ENCODE data around the gene L3MBTL1.

L3MBTL1 gene

DNA sequence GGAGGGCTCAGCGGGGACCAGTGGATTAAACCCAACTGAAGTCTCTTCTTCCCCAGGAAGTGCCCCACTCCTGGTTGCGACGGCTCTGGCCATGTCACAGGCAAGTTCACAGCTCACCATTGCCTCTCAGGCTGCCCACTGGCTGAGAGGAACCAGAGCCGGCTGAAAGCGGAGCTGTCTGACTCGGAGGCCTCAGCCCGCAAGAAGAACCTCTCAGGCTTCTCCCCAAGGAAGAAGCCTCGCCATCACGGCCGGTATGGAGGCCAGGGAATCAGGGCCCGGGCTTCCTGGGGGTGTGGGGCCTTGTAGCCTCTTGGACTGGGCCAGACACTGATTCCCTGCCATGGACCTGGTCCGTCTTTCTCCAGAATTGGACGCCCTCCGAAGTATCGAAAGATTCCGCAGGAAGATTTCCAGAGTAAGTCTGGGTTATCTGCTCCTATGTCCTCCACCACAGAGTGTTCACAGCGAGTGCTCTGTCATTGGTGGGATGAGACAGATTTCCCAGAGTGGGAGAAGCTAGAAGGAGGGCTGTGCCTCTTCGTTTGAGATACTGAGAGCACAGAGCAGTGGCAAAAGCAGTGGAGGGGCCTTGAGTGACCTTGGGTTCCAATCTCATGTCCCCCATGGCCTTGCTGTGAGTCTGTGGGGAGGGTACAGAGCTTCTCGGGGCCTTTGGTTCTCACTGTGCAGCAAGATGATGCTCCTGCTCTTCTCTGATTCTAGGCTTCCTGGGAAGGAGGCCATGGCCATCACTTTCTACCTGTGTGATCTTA lies 28.7 kb downstream of the L3MBTL1 start:
- H2AFZ ChIP-seq (ENCODE audit: low read length) = no peak overlapping the region
- H3K79me2 ChIP-seq (ENCODE audit: insufficient read depth, low read length) = no peaks in the 10 kb centered on the region
- no peaks in the 10 kb centered on the region for H3K27me3 ChIP-seq (ENCODE audit: insufficient read depth, low read length, poor library complexity, severe bottlenecking)
- no peak for TF ChIP-seq CTCF (conservative IDR thresholded peaks at IDR 0.05; ENCODE audit: low read length)
- TF ChIP-seq EZH2phosphoT487 (IDR thresholded peaks at IDR 0.05; ENCODE audit: borderline replicate concordance) = no peak
- H3K9ac ChIP-seq (ENCODE audit: low read depth, low read length, poor library complexity, severe bottlenecking) = no peak overlapping the region
- H3K9me2 ChIP-seq (replicated peaks; ENCODE audit: low read depth, low read length) = no peaks in the 10 kb centered on the region
- H3K9me3 ChIP-seq (ENCODE audit: insufficient read depth, low read depth, low read length) = no peaks in the 10 kb centered on the region
- no peaks in the 10 kb centered on the region for H4K20me1 ChIP-seq (ENCODE audit: insufficient read depth, low read length, poor library complexity, severe bottlenecking)
- no peak overlapping the region for H3K4me2 ChIP-seq (ENCODE audit: low read depth, low read length, poor library complexity, severe bottlenecking)
- H3K4me3 ChIP-seq (ENCODE audit: low read length, poor library complexity, severe bottlenecking) = no peak overlapping the region
- no peaks in the 10 kb centered on the region for H3F3A ChIP-seq (ENCODE audit: low read depth)
- no peaks in the 10 kb centered on the region; the same call in 1 of the 2 replicates for H3K36me3 ChIP-seq (ENCODE audit: insufficient read depth, low read length)
- no peaks in the 10 kb centered on the region for H3K4me1 ChIP-seq (ENCODE audit: insufficient read depth, low read length, poor library complexity, severe bottlenecking)

DNA sequence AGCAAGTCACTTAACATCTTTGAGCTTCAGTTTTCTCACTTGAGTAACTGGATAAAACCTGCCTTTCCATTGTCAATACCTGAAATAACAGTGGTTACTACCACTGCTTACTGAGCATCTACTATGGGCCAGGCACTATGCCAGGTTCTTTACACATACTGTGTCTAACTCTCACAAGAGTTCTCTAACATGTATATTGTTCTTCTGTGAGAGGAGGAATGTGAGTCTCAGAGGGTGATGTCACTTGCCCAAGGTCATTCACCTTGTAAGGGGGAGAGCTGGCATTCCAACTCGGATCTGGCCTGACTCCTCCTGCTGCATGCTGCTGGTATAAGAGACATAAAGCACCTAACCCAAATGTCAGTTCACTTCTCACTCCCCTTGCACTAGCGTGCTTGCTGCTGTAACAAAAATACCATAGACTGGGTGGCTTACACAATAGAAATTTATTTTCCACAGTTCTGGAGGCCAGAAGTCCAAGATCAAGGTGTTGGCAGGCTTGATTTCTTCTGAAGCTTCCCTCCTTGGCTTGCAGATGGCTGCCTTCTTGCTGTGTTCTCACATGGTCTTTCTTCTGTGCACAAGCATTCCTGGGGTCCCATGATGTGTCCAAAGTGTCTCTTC lies 29.4 kb downstream of the L3MBTL1 start:
- no peak overlapping the region for H2AFZ ChIP-seq (ENCODE audit: low read length)
- H3F3A ChIP-seq (ENCODE audit: low read depth) = no peaks in the 10 kb centered on the region
- H3K36me3 ChIP-seq (ENCODE audit: insufficient read depth, low read length) = no peaks in the 10 kb centered on the region; the same call in 1 of the 2 replicates
- H3K4me2 ChIP-seq (ENCODE audit: low read depth, low read length, poor library complexity, severe bottlenecking) = no peak overlapping the region
- no peaks in the 10 kb centered on the region for H3K4me1 ChIP-seq (ENCODE audit: insufficient read depth, low read length, poor library complexity, severe bottlenecking)
- no peaks in the 10 kb centered on the region for H3K79me2 ChIP-seq (ENCODE audit: insufficient read depth, low read length)
- TF ChIP-seq EZH2phosphoT487 (IDR thresholded peaks at IDR 0.05; ENCODE audit: borderline replicate concordance) (no peak), CTCF (conservative IDR thresholded peaks at IDR 0.05; ENCODE audit: low read length) (no peak)
- H3K9me3 ChIP-seq (ENCODE audit: insufficient read depth, low read depth, low read length) = no peaks in the 10 kb centered on the region
- H3K9me2 ChIP-seq (replicated peaks; ENCODE audit: low read depth, low read length) = no peaks in the 10 kb centered on the region
- no peak overlapping the region for H3K9ac ChIP-seq (ENCODE audit: low read depth, low read length, poor library complexity, severe bottlenecking)
- no peak overlapping the region for H3K4me3 ChIP-seq (ENCODE audit: low read length, poor library complexity, severe bottlenecking)
- no peaks in the 10 kb centered on the region for H4K20me1 ChIP-seq (ENCODE audit: insufficient read depth, low read length, poor library complexity, severe bottlenecking)
- H3K27me3 ChIP-seq (ENCODE audit: insufficient read depth, low read length, poor library complexity, severe bottlenecking) = no peaks in the 10 kb centered on the region

DNA sequence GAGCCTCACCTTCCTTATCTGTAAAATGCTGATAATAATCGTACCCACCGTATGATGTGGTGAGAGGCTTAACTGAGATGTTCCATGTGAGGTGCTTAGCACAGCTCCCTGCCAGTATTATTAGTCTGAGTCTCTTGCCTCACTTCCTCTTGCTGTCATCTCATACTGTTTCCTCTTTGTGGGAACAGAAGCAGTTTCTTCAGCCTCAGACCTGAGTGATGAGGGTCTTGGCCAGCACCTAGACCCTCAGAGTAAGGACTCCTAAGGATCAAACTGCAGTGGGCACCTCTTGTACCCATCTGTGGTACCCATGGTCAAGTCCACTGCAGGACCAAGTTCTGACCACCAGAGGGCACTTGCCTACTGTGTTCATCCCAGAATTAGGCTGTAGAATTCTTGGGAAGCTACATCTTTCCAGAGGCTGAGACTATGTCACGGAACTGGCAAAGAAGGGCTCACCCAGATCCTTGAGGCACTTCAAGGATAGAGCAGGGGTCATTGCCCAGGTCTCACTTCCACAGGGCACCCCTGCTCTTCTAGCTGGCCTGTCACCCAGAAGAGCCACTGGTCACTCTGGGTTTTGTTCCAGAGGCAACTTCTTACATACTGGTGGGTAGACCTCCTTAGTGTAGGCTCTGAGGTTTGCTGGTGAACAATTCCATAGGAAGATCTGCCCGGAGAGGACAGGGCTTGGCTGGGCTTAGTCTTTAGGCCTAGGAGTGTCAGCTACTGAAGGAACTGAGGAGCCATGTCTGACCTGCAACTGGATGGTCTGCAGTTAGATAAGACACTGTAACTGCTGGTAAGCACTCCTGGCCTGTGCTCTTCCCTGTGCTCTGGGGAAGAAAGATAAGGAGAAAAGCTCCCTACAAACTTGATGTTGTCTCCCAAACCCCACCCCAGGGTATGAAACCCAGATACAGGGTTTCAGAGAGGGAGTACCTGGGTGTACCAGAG lies 30.7 kb downstream of the L3MBTL1 start:
- Histone ChIP-seq H3K79me2 (ENCODE audit: insufficient read depth, low read length) (no peaks in the 10 kb centered on the region), H3K4me3 (ENCODE audit: low read length, poor library complexity, severe bottlenecking) (no peak overlapping the region), H3K36me3 (ENCODE audit: insufficient read depth, low read length) (no peaks in the 10 kb centered on the region; the same call in 1 of the 2 replicates), H3K4me2 (ENCODE audit: low read depth, low read length, poor library complexity, severe bottlenecking) (no peak overlapping the region), H3K4me1 (ENCODE audit: insufficient read depth, low read length, poor library complexity, severe bottlenecking) (no peaks in the 10 kb centered on the region), H3K9me2 (replicated peaks; ENCODE audit: low read depth, low read length) (no peaks in the 10 kb centered on the region), H3K27me3 (ENCODE audit: insufficient read depth, low read length, poor library complexity, severe bottlenecking) (no peaks in the 10 kb centered on the region), H2AFZ (ENCODE audit: low read length) (no peak overlapping the region), H4K20me1 (ENCODE audit: insufficient read depth, low read length, poor library complexity, severe bottlenecking) (no peaks in the 10 kb centered on the region), H3K9ac (ENCODE audit: low read depth, low read length, poor library complexity, severe bottlenecking) (no peak overlapping the region), H3K9me3 (ENCODE audit: insufficient read depth, low read depth, low read length) (no peaks in the 10 kb centered on the region), H3F3A (ENCODE audit: low read depth) (no peaks in the 10 kb centered on the region)
- TF ChIP-seq EZH2phosphoT487 (IDR thresholded peaks at IDR 0.05; ENCODE audit: borderline replicate concordance) (no peak), CTCF (conservative IDR thresholded peaks at IDR 0.05; ENCODE audit: low read length) (peak; percentile 98)

Data from Loucy (cell line).